Stimulated activated CD4-positive, alpha-beta T cell treated with anti-CD3 and anti-CD28 coated beads, TNF-alpha, amount 100 ng/mL, for 48 hours (primary cell): ENCODE measurements around the gene PAX3.

Experiments used
- DNase-seq, 3 donors: peaks; one replicate each; pipeline ENCODE4 v3.0.0-alpha.2; 2020; ENCODE audit warnings: low read depth in 3 of 3

The PAX3 gene

GRCh38 chr2:222296911-222297599 lies 1.7 kb downstream of the PAX3 start:
- no peak for DNase-seq

DNA sequence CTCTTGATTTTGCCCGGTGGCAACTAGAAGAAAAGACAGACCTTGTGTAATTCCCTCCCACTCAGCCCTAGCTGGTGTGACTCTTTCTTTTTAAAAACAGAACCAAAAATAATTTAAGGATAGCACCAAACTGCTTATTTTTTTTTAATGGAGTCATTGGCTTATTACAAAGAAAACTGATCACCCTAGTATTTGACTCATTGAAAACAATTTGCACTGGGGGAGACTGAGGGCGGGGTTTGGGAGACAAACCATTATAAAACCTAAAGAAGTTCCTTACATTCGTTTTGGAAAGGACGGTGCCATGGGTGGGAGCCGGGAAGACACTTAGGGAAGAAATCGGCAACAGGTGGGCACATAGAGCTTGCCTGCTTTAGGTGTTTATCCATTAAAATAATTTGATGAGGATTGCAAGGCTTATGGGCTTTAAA lies 2.5 kb downstream of the PAX3 start:
- DNase-seq, result no peak

DNA sequence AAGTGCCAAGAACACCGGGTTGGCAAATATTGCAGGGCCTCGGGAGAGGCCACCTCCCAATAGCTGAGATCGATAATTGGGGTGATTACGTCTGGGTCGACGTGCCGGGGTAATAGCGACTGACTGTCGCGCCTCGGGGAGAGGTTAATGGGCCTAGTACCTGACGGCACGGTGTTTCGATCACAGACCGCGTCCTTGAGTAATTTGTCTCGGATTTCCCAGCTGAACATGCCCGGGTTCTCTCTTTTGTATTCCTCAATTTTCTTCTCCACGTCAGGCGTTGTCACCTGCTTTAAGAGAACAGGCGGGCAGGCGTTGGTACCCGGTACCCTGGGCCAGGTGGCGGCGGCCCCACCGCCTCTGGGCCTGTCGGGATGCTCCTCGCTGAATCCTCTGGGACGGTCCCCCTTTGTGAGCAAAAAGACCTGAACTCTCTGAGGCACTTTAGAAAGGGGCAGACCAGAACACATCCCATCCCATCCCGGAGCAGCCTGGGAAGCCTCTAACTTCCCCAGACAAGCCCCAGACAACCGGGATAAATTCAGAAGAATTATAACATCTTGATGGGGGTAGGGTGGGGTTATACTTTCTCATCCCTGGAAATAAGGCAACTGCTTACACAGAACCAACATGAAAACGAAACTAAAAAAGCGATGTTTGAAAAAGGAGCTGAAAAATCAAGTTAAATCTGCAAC lies 3.3 kb downstream of the PAX3 start:
- DNase-seq, result no peak

DNA sequence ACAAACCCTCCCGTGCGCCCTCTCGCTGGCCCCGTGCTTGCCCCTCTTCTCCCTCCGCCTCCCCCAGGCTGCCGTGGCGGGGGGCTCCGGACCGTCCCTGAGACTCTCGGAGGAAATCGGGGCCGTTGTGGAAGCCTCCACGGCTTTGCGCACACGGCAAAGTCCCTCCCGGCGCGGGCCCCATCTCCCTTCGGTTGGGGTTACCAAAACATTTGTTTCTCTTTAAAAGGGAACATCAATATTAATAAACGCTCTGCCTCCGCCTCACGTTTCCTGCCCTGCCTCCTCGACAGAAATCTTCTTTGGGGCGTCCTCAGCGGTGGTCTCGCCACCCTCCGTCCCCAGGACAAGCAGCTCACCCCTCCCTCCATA lies 3.8 kb downstream of the PAX3 start:
- no peak for DNase-seq

DNA sequence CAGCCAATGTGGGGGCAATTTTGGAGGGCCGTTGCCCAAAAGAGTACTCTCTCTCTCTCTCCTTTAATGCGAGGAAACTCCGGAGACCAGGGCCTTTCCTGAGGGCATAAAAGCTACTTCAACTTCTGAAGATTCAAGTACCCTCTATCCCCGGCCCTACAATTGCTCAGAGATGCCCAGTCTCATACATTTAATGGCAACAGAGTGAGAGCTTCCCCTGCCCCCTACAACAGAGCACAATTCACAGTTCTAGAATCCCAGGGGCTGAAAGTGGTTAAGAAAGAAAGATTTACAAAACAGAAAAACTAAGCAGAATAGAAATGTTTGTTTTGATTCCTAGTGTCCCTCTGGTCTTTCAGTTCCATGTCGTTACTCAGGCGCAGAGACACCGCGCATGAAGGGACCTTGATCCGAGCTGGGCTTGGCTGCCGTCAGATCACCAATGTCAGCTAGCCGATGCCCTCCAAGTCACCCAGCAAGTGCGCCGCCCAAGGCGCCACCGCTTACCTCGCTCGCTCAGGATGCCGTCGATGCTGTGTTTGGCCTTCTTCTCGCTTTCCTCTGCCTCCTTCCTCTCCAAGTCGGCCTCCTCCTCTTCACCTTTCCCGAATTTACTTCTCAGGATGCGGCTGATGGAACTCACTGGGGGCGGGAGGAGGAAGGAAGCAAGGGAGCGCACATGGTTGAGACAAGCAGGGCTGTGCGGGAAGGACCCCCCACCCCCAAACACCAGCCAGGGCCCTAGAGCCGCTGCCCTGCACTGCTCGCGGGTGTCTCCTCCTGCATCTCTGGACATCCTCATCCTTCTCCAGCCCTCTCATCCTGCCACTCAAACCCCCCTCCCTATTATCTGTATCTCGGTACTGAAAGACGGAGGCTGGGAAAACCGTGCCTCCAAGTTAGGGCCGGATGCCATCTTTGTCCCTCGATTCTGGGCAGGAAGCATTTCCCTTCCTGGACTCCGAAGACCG lies 4.9 kb downstream of the PAX3 start:
- DNase-seq, result no peak

GRCh38 chr2:222292149-222293134 lies 6.4 kb downstream of the PAX3 start:
- no peak for DNase-seq

DNA sequence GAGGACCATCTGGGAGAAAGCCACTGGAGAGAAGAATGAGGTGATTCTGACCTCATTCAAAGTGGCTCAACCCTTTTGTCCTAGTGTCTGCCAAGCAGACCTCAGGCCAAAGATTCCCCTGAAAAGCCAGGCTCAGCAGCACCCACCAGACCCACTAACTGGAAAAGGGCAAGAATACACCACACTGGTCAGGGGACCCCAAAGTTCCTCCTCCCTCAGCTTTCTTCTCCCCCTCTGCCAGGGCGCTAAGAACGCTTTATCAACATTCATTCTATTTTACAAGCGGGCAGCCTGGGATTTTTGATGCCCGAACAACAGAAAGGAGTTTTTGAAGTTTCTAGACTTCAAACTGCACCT lies 7.3 kb downstream of the PAX3 start:
- DNase-seq, result no peak

GRCh38 chr2:222290736-222291484 lies 7.9 kb downstream of the PAX3 start:
- no peak for DNase-seq

DNA sequence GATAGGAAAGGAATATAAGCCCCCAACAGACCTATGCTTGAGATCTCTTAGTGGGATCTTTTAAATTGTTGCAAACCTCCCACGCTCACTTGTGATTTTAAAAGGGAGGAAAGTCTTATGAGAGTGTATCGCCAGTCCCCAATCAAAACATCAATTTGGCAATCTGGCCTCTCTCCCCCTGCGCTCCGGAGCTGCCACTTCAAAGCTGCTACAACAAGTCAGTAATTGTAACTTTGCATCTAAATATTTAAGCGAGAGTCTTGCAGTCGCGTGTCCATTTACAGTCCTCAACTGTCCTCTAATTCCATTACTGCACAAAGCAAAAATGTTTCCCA lies 8.4 kb downstream of the PAX3 start:
- no peak for DNase-seq

- DNase-seq, result no peak
Observed at GRCh38 chr2:222289278-222290160, 9.3 kb downstream of the PAX3 start.

DNA sequence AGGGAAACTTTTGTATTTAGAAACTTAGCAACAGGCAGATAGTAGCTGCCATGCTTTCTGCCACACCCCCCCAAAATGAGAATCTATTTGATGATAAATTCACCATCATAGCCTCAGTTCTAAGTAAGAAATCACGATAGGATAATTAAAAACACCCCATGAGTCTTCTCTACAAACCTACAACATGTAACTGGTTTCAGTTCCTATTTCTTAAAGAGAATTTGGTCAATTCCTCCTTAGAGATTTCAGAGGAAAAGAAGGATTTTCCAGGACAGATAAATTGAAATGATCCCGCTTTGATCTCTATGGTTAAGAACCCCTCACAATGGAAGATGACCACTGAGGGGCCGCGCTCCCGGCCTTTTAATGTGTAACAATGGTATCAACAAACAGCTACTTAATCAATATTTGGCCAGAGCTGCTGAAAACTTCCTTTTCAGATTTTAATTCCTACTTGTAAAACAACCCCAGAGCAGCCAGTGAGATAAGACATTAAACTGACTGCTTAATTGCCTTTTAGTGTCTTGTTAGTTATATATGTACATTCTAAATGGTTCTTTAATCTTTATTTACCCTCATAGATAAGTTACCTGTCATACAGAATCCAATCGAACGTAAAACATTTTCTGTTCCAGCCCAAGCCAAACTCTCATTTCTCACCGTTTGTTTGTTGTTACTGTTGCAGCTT lies 10.1 kb downstream of the PAX3 start:
- no peak for DNase-seq

- no peak for DNase-seq
Observed at GRCh38 chr2:222287862-222288479, 10.8 kb downstream of the PAX3 start.

GRCh38 chr2:222284466-222284865 lies 14.3 kb downstream of the PAX3 start:
- DNase-seq, result no peak

- DNase-seq, result no peak
Observed at GRCh38 chr2:222283634-222284033, 15.2 kb downstream of the PAX3 start.

DNA sequence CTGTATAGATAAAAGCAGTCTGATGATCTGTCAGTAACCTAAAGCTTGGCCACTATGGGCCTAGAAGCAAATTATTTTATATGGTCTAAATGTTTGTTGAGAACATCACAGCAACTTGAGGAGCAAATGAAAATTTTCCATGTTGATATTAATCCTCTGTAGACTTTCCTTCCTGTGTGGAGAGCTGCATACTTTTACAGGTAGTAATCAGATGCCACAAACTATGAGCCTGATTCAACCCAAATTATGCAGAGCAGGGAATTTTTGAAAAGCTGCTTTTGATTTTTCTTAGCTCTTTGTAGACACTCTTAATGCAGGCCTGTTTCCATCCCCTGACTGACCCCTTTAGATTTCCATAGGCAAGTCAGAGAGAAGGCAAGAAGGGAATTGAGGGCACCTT lies 17.3 kb downstream of the PAX3 start:
- no peak for DNase-seq

DNA sequence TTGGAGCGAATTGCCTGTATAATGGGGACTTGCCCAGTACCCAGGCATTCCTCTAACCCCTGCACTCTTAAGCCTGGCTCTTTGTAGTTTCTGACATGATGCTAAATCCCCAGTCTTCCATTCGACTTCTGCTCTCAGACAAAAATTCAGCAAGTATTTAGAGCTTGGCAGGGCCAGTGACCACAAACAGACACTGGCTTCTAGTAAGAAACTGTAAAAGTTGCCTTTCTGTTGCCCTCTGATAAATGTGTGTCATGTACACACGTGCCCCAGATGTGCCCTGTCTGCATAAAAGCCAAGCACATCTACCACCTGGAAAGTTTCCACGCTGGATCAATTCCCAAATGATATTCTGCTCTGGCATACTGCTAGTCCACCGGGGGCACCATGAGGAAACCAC lies 18.0 kb downstream of the PAX3 start:
- no peak for DNase-seq

- no peak for DNase-seq
Observed at GRCh38 chr2:222272446-222273015, 26.3 kb downstream of the PAX3 start.

DNA sequence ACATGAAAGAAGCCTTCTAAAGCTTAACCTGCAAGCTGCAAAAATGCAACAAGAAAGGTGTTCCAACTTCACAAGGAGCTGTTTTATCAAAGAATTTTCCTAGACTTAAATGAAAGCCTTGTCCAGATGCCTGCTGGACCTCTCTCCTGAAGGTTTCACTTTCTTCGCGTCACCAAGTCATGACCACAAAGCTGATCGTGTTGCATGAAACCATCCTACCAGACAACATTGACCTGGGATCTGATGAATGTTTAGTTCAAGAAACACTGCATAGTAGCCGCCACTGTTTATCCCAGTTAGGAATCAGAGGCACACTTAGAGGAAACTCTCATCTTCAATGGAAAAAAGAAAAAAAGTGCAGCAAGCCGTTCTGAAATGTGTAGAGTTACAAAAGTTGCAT lies 26.9 kb downstream of the PAX3 start:
- no peak for DNase-seq
